AG09319 (cell line): ENCODE measurements around the gene HTR3B.

Source experiments
- DNase-seq: peaks from one replicate; pipeline ENCODE4 v3.0.0-alpha.2; 2010; ENCODE audit warnings: low read depth; ENCODE audit errors: extremely low read depth
- TF ChIP-seq, protein P1 (sequence below): IDR thresholded peaks from 2 replicates; pipeline ENCODE4 v1.5.1; 2011; ENCODE audit warnings: low read depth, mild to moderate bottlenecking, inconsistent platforms, low read length, moderate library complexity

Gene HTR3B

DNA sequence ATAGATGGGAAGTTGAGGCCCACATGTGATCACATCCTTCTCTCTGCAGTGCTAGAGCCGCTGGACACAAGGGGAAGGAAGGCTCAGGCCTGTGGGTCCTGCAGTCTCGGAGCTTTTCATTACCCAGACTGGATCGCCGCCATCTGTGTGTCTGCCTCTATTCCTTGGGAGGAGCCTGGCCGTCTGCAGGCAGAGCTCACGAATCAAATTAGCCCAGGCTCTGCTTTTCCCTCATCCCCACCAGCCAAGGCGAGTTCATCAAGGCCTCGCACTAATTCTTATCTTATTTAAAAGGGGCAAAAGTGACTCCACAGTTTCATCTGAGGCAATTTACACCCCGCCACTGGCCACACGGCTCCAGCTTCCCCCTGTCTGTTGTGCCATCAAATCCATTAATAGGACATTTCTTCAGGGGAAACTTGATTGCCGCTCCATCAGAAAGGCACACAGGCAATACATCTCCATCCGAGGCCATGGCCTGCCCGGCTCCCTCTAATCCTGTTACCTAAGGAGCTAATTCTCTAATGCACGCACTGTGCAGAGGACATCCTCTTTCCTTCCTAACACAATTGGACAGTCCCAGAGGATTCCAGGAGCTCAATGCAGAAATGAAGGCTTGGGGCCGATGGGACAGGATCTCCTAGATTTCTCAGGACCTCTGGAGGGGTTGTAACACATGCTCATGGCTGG lies 67.1 kb downstream of the HTR3B start:
- no peak for DNase-seq
- TF ChIP-seq, protein P1, sequence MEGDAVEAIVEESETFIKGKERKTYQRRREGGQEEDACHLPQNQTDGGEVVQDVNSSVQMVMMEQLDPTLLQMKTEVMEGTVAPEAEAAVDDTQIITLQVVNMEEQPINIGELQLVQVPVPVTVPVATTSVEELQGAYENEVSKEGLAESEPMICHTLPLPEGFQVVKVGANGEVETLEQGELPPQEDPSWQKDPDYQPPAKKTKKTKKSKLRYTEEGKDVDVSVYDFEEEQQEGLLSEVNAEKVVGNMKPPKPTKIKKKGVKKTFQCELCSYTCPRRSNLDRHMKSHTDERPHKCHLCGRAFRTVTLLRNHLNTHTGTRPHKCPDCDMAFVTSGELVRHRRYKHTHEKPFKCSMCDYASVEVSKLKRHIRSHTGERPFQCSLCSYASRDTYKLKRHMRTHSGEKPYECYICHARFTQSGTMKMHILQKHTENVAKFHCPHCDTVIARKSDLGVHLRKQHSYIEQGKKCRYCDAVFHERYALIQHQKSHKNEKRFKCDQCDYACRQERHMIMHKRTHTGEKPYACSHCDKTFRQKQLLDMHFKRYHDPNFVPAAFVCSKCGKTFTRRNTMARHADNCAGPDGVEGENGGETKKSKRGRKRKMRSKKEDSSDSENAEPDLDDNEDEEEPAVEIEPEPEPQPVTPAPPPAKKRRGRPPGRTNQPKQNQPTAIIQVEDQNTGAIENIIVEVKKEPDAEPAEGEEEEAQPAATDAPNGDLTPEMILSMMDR, result no peak

DNA sequence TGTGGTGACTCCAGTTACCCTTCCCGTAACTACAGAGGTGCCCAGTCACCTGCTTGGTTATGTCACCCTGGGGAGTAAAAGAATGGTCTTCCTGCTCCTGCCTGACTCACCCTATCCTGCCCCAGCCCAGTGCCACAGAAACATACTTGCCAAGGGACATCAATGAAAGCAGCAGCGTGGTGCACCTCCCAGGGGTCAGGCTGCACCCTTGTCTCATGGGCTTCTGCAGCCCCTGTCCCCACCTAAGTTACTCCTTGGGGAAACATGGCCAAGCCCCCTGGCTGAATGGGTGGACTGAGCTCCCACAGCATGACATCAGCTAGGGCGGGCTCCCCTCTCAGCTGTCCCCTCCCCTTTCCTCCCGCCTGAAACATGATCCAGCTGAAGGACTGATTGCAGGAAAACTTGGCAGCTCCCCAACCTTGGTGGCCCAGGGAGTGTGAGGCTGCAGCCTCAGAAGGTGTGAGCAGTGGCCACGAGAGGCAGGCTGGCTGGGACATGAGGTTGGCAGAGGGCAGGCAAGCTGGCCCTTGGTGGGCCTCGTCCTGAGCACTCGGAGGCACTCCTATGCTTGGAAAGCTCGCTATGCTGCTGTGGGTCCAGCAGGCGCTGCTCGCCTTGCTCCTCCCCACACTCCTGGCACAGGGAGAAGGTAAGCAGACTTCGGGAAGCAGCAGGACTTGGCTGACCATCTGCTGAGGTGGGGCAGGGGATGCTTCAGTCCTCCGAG lies 70.3 kb downstream of the HTR3B start, which contains the start of gene HTR3A:
Gene HTR3A (plus strand): TSS at position 368 of the 730 bp plus-strand sequence. CDS start 218 bp downstream, at position 586.
- TF ChIP-seq, protein P1, result no peak
- no peak for DNase-seq

GRCh38 chr11:113977071-113977490 lies 72.5 kb downstream of the HTR3B start:
- TF ChIP-seq, protein P1, result no peak

DNA sequence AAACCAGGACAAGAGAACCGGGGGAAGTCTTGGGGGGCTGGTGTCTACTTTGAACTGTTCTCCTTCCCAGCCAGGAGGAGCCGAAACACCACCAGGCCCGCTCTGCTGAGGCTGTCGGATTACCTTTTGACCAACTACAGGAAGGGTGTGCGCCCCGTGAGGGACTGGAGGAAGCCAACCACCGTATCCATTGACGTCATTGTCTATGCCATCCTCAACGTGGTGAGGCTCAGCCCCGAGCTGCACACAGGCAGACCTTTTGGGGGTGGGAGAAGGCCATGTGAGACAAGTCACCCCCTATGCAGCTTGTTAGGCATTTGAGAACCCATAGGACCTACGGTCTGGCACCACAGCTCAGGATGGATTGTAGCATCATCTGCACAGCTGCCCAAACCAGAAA lies 73.1 kb downstream of the HTR3B start:
- no peak for DNase-seq
- TF ChIP-seq, protein P1, result no peak

More at GRCh38 chr11:113977071-113977490, 72.5 kb downstream of the HTR3B start:
- no peak for DNase-seq

GRCh38 chr11:113979431-113979830 lies 74.8 kb downstream of the HTR3B start:
- TF ChIP-seq, protein P1, result no peak

GRCh38 chr11:113980785-113981184 lies 76.2 kb downstream of the HTR3B start:
- no peak for DNase-seq
- TF ChIP-seq, protein P1, result no peak

More at GRCh38 chr11:113979431-113979830, 74.8 kb downstream of the HTR3B start:
- no peak for DNase-seq

DNA sequence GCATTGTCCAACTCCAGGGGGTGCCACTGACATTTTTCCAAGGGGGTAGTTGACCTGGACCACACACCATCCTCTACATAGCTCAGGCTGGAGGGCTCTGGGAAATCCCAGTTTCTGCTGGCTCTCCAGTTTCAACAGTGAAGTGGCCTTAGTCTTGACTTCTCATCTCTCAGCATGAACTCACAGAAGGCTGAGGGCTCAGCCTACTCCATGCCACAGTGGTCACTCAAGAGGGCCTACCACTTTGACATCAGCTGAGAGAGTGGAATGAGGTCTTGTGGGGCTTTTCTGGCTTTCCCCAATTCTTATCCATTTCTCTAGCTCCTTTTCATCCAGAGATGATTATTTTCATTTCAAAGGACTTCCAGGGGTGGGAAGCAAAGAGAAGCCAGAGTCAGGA lies 77.7 kb downstream of the HTR3B start:
- TF ChIP-seq, protein P1, result no peak
- no peak for DNase-seq
